Heart right ventricle (tissue), 16 donors: ENCODE results near the gene DCDC2C. TPM values are rescaled to one million over a fixed set of nuclear protein-coding genes. Genes with fewer than 3 reads are reported as not detected.

Experiments
- ATAC-seq, 8 donors: fragments of 200-7000 bp; cut with Tn5 transposase; one replicate each; pipeline ENCODE4 v1.9.1; 2020; ENCODE audit warnings: mild to moderate bottlenecking in 8 of 8, moderate library complexity in 8 of 8, moderate number of reproducible peaks in 1 of 8
- DNase-seq, 2 donors: peaks; one replicate each; pipeline ENCODE4 v3.0.0-alpha.2; 2020
- H3K27ac ChIP-seq, 10 donors: fragments of 200-600 bp; sonication (generic) in 2 of 10; one replicate each; pipeline versions ENCODE4 v1.5.0 to v1.8.0; 2020 to 2022; ENCODE audit warnings: mild to moderate bottlenecking in 3 of 10
- H3K27me3 ChIP-seq, 7 donors: fragments of 200-600 bp; one replicate each; pipeline ENCODE4 v1.8.0; 2021 to 2022; ENCODE audit warnings: mild to moderate bottlenecking in 2 of 7
- H3K36me3 ChIP-seq, 9 donors: fragments of 200-600 bp; sonication (generic) in 1 of 9; one replicate each; pipeline versions ENCODE4 v1.5.0 to v1.8.0; 2020 to 2022; ENCODE audit warnings: mild to moderate bottlenecking in 2 of 9
- H3K4me1 ChIP-seq, 9 donors: fragments of 200-600 bp; sonication (generic) in 1 of 9; one replicate each; pipeline versions ENCODE4 v1.5.0 to v1.8.0; 2020 to 2022; ENCODE audit warnings: mild to moderate bottlenecking in 4 of 9
- H3K4me3 ChIP-seq, 10 donors: fragments of 200-600 bp; sonication (generic) in 2 of 10; one replicate each; pipeline versions ENCODE4 v1.5.0 to v1.8.0; 2020 to 2022; ENCODE audit warnings: mild to moderate bottlenecking in 7 of 10, moderate library complexity in 2 of 10
- H3K9me3 ChIP-seq, 11 donors: fragments of 200-600 bp in 10 of 11; sonication (generic) in 2 of 11; one replicate each; pipeline versions ENCODE4 v1.5.0 to v1.8.0; 2013 to 2022; ENCODE audit warnings: mild to moderate bottlenecking in 2 of 11, control low read depth in 1 of 11, moderate library complexity in 1 of 11
- CTCF ChIP-seq, 9 donors: fragments of 200-600 bp; sonication (generic) in 2 of 9; IDR thresholded peaks; one replicate each; pipeline versions ENCODE4 v1.5.0 to v1.8.0; 2021 to 2022; ENCODE audit warnings: antibody characterized with exemption in 9 of 9, mild to moderate bottlenecking in 5 of 9, moderate library complexity in 1 of 9
- WGBS, 2 donors: extraction: QIAGEN DNeasy Blood & Tissue Kit; methylation state at CpG; one replicate each; pipeline ENCODE4 v1.1.7; 2013; ENCODE audit warnings: inconsistent platforms in 1 of 2; 5-methylcytosine and 5-hydroxymethylcytosine counted together
- intact Hi-C, 10 donors: fragments of 100-400 bp; cut with DNase I; formaldehyde crosslinking; loops; one replicate each; pipeline versions ENCODE4 v1.11.1 to v1.14.2; 2022
- polyA plus RNA-seq, 2 donors: library from polyadenylated mRNA; stranded (reverse); fragments of 200-250 nt; gene quantifications; one replicate each; pipeline ENCODE4 v1.2.3, GENCODE V29; 2013
- total RNA-seq, 10 donors: library from RNA; stranded (reverse); fragmentation: NEBNext Ultra II Directional in 3 of 10; extraction: Animal tissue kit (Norgen Biotek cat#: 25700) in 3 of 10; gene quantifications; one replicate each; pipeline versions ENCODE4 v1.2.1 to v1.2.4, GENCODE V29; 2021 to 2023
- donor health status: Arrhythmogenic right ventricular cardiomyopathy.
- donor health status: ischemic (EF 13 %, LVEDD 7.1; RV severe dilation, severe dysfunction).
- donor health status: healthy with polysubstance abuse.
- donor health status: DM: no; HTN: yes; CAD: no.
- donor health status: DM: no; HTN: no; CAD: no.
- donor health status: ischemic (EF 25% LVEDD 6.9; RV normal size, moderate dysfunction).
- donor health status: ischemic (EF 25% LVEDD 5.7; RV mildly dilated, moderate dysfunction).
- donor health status: healthy.
- donor health status: DM: yes; HTN: yes; CAD: no.
- donor health status: Ischemic cardiomyopathy.
- donor health status: ischemic (EF 35%, LVEDD 5.7; RV mildly dilated, moderate dysfunction).
- donor health status: nonischemic (EF 11% LVEDD 7.7; RV severe dilation, severe dysfunction).
- donor health status: DM: yes; HTN: yes; CAD: no.
- donor health status: PGD.
- donor health status: ischemic (EF 29% LVEDD 5.4; RV normal size, mild dysfunction).
- donor health status: nonischemic (EF 23%, LVEDD 6.1; RV moderate dilation, normal function).

DCDC2C gene
- total and polyA plus RNA-seq, 12 donors: 0.66 TPM; not detected in 11

- Histone ChIP-seq H3K4me3 (no peak overlapping the region), H3K27ac (no peak overlapping the region), H3K9me3 (no peaks in the 10 kb centered on the region), H3K36me3 (no peaks in the 10 kb centered on the region), H3K4me1 (no peaks in the 10 kb centered on the region), H3K27me3 (peaks cover 0 to 22% (median 0%) of the 10 kb centered on the region in 7 donors)
- intact Hi-C loops: no loop called here
- DNase-seq (no peak), ATAC-seq (peak in 1 of 8 donors; percentile 41)
- 57 to 76% methylated on average over 4 of the region's 4 CpGs for WGBS, 2 donors
- no peak for TF ChIP-seq CTCF (IDR thresholded peaks at IDR 0.05)
Measured at GRCh38 chr2:3801506-3801905, 98.1 kb downstream of the DCDC2C start.

- DNase-seq: no peak
- ATAC-seq: peak in 1 of 8 donors; percentile 42
- H3K9me3 ChIP-seq: peaks cover 0 to 7% (median 0%) of the 10 kb centered on the region in 11 donors
- peaks cover 0 to 22% (median 4%) of the 10 kb centered on the region in 7 donors for H3K27me3 ChIP-seq
- TF ChIP-seq CTCF (IDR thresholded peaks at IDR 0.05): peak in 8 of 9 donors; percentile 14 to 41 (median 34)
- no peaks in the 10 kb centered on the region for H3K36me3 ChIP-seq
- intact Hi-C loops: no loop called here
- WGBS, 2 donors: 55 to 56% methylated on average over 15 of the region's 15 CpGs
- no peak overlapping the region for H3K4me3 ChIP-seq
- H3K27ac ChIP-seq: no peak overlapping the region
- no peaks in the 10 kb centered on the region for H3K4me1 ChIP-seq
Measured at GRCh38 chr2:3805201-3805939, 102.0 kb downstream of the DCDC2C start.

- no peak overlapping the region for H3K4me3 ChIP-seq
- no peak overlapping the region for H3K27ac ChIP-seq
- H3K9me3 ChIP-seq: peaks cover 0 to 15% (median 0%) of the 10 kb centered on the region in 11 donors
- no peak for DNase-seq
- H3K4me1 ChIP-seq: no peaks in the 10 kb centered on the region
- no peak for ATAC-seq
- intact Hi-C loops: no loop called here
- no peak for TF ChIP-seq CTCF (IDR thresholded peaks at IDR 0.05)
- H3K27me3 ChIP-seq: peaks cover 0 to 22% (median 4%) of the 10 kb centered on the region in 7 donors
- WGBS, 2 donors: 68 to 71% methylated on average over 10 of the region's 10 CpGs
- no peaks in the 10 kb centered on the region for H3K36me3 ChIP-seq
Measured at GRCh38 chr2:3806168-3806567, 102.8 kb downstream of the DCDC2C start.

GRCh38 chr2:3806730-3807129, 103.4 kb downstream of the DCDC2C start:
- Histone ChIP-seq H3K9me3 (peaks cover 0 to 19% (median 0%) of the 10 kb centered on the region in 11 donors), H3K27ac (no peak overlapping the region), H3K4me3 (no peak overlapping the region), H3K27me3 (peaks cover 0 to 22% (median 4%) of the 10 kb centered on the region in 7 donors), H3K4me1 (no peaks in the 10 kb centered on the region), H3K36me3 (no peaks in the 10 kb centered on the region)
- ATAC-seq (no peak), DNase-seq (no peak)
- 67 to 92% methylated on average over 7 of the region's 7 CpGs for WGBS, 2 donors
- TF ChIP-seq CTCF (IDR thresholded peaks at IDR 0.05): no peak
- intact Hi-C loops: no loop called here
